Activated CD4-positive, alpha-beta T cell treated with anti-CD3 and anti-CD28 coated beads, Interleukin-2, amount 10 ng/mL, durations not matched to agents 24 days and 14 days (primary cell): ENCODE measurements around the gene ZNF48. TPM values are rescaled to one million over a fixed set of nuclear protein-coding genes. Genes with fewer than 3 reads are reported as not detected.

Source experiments
- DNase-seq: peaks from one replicate; pipeline ENCODE4 v3.0.0; 2022
- H3K27ac Mint-ChIP-seq: one replicate; pipeline ENCODE4 v1.8.0; 2022; ENCODE audit warnings: mild to moderate bottlenecking, mixed read lengths
- H3K27me3 Mint-ChIP-seq: one replicate; pipeline ENCODE4 v1.8.0; 2022; ENCODE audit warnings: mixed read lengths
- H3K36me3 Mint-ChIP-seq: one replicate; pipeline ENCODE4 v1.8.0; 2022; ENCODE audit warnings: low read depth, mild to moderate bottlenecking, mixed read lengths
- H3K4me1 Mint-ChIP-seq: one replicate; pipeline ENCODE4 v1.8.0; 2021; ENCODE audit warnings: mixed read lengths
- H3K4me3 Mint-ChIP-seq: one replicate; pipeline ENCODE4 v1.8.0; 2022; ENCODE audit warnings: mild to moderate bottlenecking, moderate library complexity, mixed read lengths
- H3K9me3 Mint-ChIP-seq: one replicate; pipeline ENCODE4 v1.8.0; 2021; ENCODE audit warnings: mixed read lengths
- intact Hi-C: fragments of 100-400 bp; cut with micrococcal nuclease; formaldehyde crosslinking; loops from one replicate; pipeline ENCODE4 v1.15.1; 2023
- total RNA-seq: library from RNA; stranded (reverse); gene quantifications from 2 replicates; pipeline ENCODE4 v1.2.3, GENCODE V29; 2022

Gene ZNF48
- total RNA-seq, 1 donor from 2014 or later, result 16.5 TPM

DNA sequence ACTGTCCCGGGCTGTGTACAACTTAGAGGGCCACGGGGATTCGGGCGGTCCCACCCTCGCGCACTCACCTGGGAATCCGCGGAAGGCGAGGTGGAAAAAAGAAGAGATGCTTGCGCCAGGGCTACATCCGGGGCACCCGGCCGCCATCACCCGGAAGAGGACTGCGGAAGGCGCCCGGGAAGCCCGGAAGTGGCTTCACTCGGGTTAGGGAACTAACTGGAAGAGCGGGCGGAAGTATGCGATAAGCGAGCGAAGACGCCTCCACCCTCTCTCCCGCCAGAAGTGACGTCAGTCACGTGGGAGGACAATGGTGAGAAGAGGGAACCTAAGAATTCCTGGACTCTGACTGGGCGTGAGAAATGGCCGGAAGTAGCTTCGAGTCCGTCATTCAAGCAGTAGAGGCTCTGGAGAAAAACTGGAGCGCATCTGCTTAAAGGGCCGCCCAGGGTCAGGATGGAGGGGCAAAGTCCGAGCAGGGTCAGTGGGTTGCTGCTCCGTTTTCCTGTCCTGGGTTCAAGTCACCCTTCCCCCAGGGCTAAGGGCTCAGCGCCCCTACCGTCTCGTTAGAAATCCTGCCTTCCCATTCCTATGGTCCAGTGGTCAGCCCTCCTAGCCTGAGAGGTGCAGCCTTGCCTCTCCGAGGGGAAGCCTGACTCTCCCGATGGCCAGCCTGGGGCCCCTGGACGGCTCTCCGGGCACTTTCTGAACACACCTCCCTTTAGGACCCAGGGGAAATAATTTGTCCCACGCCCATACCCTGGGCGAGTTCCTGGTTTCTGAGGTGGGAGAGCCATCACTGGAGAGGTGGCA, 39.9 kb upstream of the ZNF48 start, which contains the start of gene CD2BP2:
Gene CD2BP2, minus strand, starts transcription at position 165 of the 810 bp plus-strand sequence. CDS start 627 bp downstream, outside the sequence.
- H3K4me3 Mint-ChIP-seq, result peak within 1 kb of the TSS; percentile 90
- peak; percentile 97 for DNase-seq
- no peaks in the 10 kb centered on the region for H3K27me3 Mint-ChIP-seq
- H3K27ac Mint-ChIP-seq, result peak within 1 kb of the TSS; percentile 89
- peaks cover 57% of the 10 kb centered on the region for H3K36me3 Mint-ChIP-seq
- intact Hi-C loops, result loop anchor here (1.0 to 2.0 kb wide), 2 partner anchors 15 to 21 kb away; partner anchors contain the start of gene TBC1D10B
- no peaks in the 10 kb centered on the region for H3K9me3 Mint-ChIP-seq
- H3K4me1 Mint-ChIP-seq, result peaks cover 36% of the 10 kb centered on the region

GRCh38 chr16:30355954-30356308, 39.3 kb upstream of the ZNF48 start:
- Mint-ChIP-seq H3K4me1 (peaks cover 30% of the 10 kb centered on the region), H3K27ac (peak overlapping the region; percentile 89), H3K9me3 (no peaks in the 10 kb centered on the region), H3K4me3 (peak overlapping the region; percentile 90), H3K36me3 (peaks cover 57% of the 10 kb centered on the region), H3K27me3 (no peaks in the 10 kb centered on the region)
- DNase-seq, result peak; percentile 76
- intact Hi-C loops, result loop anchor here (1.0 to 2.0 kb wide), 2 partner anchors 14 to 21 kb away; partner anchors contain the start of gene TBC1D10B

GRCh38 chr16:30356401-30357084, 38.7 kb upstream of the ZNF48 start:
- Mint-ChIP-seq H3K4me3 (peak overlapping the region; percentile 90), H3K36me3 (peaks cover 53% of the 10 kb centered on the region), H3K27ac (peak overlapping the region; percentile 89), H3K27me3 (no peaks in the 10 kb centered on the region), H3K4me1 (peaks cover 30% of the 10 kb centered on the region), H3K9me3 (no peaks in the 10 kb centered on the region)
- peak; percentile 70 for DNase-seq
- intact Hi-C loops, result no loop called here

- DNase-seq, result peak; percentile 57
Measured at GRCh38 chr16:30357085-30357714, 38.0 kb upstream of the ZNF48 start.

GRCh38 chr16:30357715-30358576, 37.3 kb upstream of the ZNF48 start:
- Mint-ChIP-seq H3K4me3 (no peak overlapping the region), H3K27me3 (no peaks in the 10 kb centered on the region), H3K9me3 (no peaks in the 10 kb centered on the region), H3K36me3 (peaks cover 49% of the 10 kb centered on the region), H3K4me1 (peaks cover 30% of the 10 kb centered on the region), H3K27ac (no peak overlapping the region)
- peak; percentile 56 for DNase-seq
- intact Hi-C loops, result no loop called here

More at GRCh38 chr16:30357085-30357714, 38.0 kb upstream of the ZNF48 start:
- Mint-ChIP-seq H3K27me3 (no peaks in the 10 kb centered on the region), H3K4me3 (peak overlapping the region; percentile 16), H3K27ac (peak overlapping the region; percentile 78), H3K4me1 (peaks cover 28% of the 10 kb centered on the region), H3K36me3 (peaks cover 51% of the 10 kb centered on the region), H3K9me3 (no peaks in the 10 kb centered on the region)
- intact Hi-C loops, result no loop called here

- H3K4me1 Mint-ChIP-seq, result peaks cover 32% of the 10 kb centered on the region
- no peak overlapping the region for H3K4me3 Mint-ChIP-seq
- H3K9me3 Mint-ChIP-seq, result no peaks in the 10 kb centered on the region
- peaks cover 50% of the 10 kb centered on the region for H3K36me3 Mint-ChIP-seq
- intact Hi-C loops, result no loop called here
- no peaks in the 10 kb centered on the region for H3K27me3 Mint-ChIP-seq
- DNase-seq, result peak; percentile 57
- H3K27ac Mint-ChIP-seq, result no peak overlapping the region
Measured at GRCh38 chr16:30358577-30358936, 36.7 kb upstream of the ZNF48 start.

GRCh38 chr16:30358990-30359870, 36.0 kb upstream of the ZNF48 start:
- intact Hi-C loops, result no loop called here
- Mint-ChIP-seq H3K4me1 (peaks cover 29% of the 10 kb centered on the region), H3K27me3 (no peaks in the 10 kb centered on the region), H3K9me3 (no peaks in the 10 kb centered on the region), H3K27ac (no peak overlapping the region), H3K4me3 (no peak overlapping the region), H3K36me3 (peaks cover 49% of the 10 kb centered on the region)
- DNase-seq, result peak; percentile 56

- no peaks in the 10 kb centered on the region for H3K27me3 Mint-ChIP-seq
- H3K36me3 Mint-ChIP-seq, result peaks cover 50% of the 10 kb centered on the region
- intact Hi-C loops, result no loop called here
- H3K4me1 Mint-ChIP-seq, result peaks cover 30% of the 10 kb centered on the region
- H3K4me3 Mint-ChIP-seq, result no peak overlapping the region
- H3K27ac Mint-ChIP-seq, result no peak overlapping the region
- DNase-seq, result no peak
- H3K9me3 Mint-ChIP-seq, result no peaks in the 10 kb centered on the region
Measured at GRCh38 chr16:30359871-30360170, 35.4 kb upstream of the ZNF48 start.

DNA sequence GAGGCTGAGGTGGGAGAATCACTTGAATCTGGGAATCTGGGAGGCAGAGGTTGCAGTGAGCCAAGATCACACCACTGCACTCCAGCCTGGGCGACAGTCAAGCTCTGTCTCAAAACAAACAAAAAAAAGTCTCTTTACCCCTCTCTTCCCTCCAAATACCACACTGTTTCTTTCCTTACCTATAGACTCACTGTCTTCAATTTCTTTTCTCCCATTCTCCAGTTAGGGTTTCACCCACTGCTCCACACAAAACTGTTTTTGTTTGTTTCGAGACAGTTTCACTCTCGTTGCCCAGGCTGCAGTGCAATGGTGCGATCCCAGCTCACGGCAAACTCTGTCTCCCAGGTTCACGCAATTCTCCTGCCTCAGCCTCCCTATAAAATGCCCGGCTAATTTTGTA, 34.0 kb upstream of the ZNF48 start:
- no peak for DNase-seq
- intact Hi-C loops, result no loop called here
- no peaks in the 10 kb centered on the region for H3K27me3 Mint-ChIP-seq
- no peak overlapping the region for H3K4me3 Mint-ChIP-seq
- H3K9me3 Mint-ChIP-seq, result no peaks in the 10 kb centered on the region
- H3K4me1 Mint-ChIP-seq, result peaks cover 26% of the 10 kb centered on the region
- H3K27ac Mint-ChIP-seq, result peak overlapping the region; percentile 72
- peaks cover 53% of the 10 kb centered on the region for H3K36me3 Mint-ChIP-seq

GRCh38 chr16:30365200-30365599, 30.0 kb upstream of the ZNF48 start:
- H3K4me1 Mint-ChIP-seq, result peaks cover 40% of the 10 kb centered on the region
- no peak for DNase-seq
- H3K36me3 Mint-ChIP-seq, result peaks cover 54% of the 10 kb centered on the region

DNA sequence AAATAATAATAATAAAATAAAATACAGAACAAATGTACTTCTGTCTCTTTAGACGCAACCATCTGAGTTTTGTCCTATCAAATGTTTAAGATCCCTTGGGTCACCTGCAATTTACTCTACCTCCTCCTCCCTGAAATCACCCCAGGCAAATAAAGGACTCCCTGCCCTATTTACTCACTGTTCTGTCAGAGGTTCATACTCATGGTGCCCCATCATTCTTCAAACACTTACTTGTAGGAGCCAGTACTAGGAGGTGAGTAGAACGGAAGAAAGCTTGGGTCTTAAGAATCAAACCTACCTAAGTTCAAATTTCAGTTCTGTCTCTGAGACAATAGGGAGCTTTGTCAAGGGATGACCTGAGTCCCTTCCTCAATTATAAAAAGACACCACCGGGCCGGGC, 28.7 kb upstream of the ZNF48 start:
- H3K4me1 Mint-ChIP-seq, result peaks cover 50% of the 10 kb centered on the region
- peaks cover 49% of the 10 kb centered on the region for H3K36me3 Mint-ChIP-seq
- H3K9me3 Mint-ChIP-seq, result no peaks in the 10 kb centered on the region
- peak overlapping the region; percentile 90 for H3K4me3 Mint-ChIP-seq
- DNase-seq, result no peak
- intact Hi-C loops, result no loop called here
- peak overlapping the region; percentile 46 for H3K27ac Mint-ChIP-seq
- H3K27me3 Mint-ChIP-seq, result peaks cover 4% of the 10 kb centered on the region

More at GRCh38 chr16:30365200-30365599, 30.0 kb upstream of the ZNF48 start:
- Mint-ChIP-seq H3K27ac (peak overlapping the region; percentile 41), H3K27me3 (no peaks in the 10 kb centered on the region), H3K4me3 (no peak overlapping the region), H3K9me3 (no peaks in the 10 kb centered on the region)
- intact Hi-C loops, result no loop called here

DNA sequence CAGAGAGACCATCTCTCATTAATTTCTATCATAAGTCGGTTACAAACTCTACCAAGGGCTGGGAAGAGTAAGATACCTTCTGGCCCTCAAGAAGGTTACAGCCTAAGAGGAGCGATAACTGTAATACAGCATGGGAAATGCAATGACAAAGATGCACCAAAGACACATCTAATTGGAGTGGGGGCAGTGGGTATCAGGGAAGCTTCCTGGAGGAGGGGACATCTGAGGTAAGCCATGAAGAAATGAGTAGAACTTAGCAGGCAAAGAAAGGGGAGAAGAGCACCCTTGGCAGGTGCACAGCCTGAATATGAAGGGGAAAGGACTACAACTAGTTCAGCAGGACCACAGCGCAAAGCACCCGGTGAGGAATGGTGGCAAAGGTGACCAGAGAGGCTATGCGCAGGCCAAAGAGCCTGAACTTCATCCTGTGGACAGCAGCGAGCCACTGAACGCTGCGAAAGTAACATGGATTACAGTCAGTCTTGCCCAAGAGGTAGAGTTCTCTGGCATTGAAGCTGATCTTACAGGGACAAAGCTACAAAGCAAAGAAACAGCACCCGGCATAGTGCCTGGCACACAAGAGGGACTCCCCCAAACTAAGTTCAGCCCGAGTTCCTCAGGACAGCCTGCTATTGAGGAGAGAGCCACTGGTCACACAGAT, 27.7 kb upstream of the ZNF48 start:
- peaks cover 4% of the 10 kb centered on the region for H3K27me3 Mint-ChIP-seq
- intact Hi-C loops, result no loop called here
- H3K4me1 Mint-ChIP-seq, result peaks cover 56% of the 10 kb centered on the region
- peaks cover 44% of the 10 kb centered on the region for H3K36me3 Mint-ChIP-seq
- H3K9me3 Mint-ChIP-seq, result no peaks in the 10 kb centered on the region
- peak overlapping the region; percentile 46 for H3K27ac Mint-ChIP-seq
- peak overlapping the region; percentile 90 for H3K4me3 Mint-ChIP-seq
- peak; percentile 65 for DNase-seq
